Thoracic aorta (tissue), 2 donors: ENCODE measurements around the gene C5orf22. TPM values are rescaled to one million over a fixed set of nuclear protein-coding genes. Genes with fewer than 3 reads are reported as not detected.

Experiments used
- ATAC-seq: fragments of 150-250 bp; one replicate; pipeline ENCODE4 v1.8.0; 2017; ENCODE audit warnings: low read depth; ENCODE audit not compliant: insufficient number of reproducible peaks, low FRiP score
- DNase-seq: peaks from one replicate; pipeline ENCODE4 v3.0.0-alpha.2; 2020; ENCODE audit warnings: low spot score
- H3K27ac ChIP-seq, 2 donors: fragments of 200-600 bp; sonication (generic); 1 replicate in 1 of 2; 2 replicates in 1 of 2; pipeline ENCODE4 v1.5.1; 2016; ENCODE audit warnings: mild to moderate bottlenecking in 2 of 2, moderate library complexity in 2 of 2
- H3K27me3 ChIP-seq: fragments of 200-600 bp; sonication (generic); replicated peaks from 2 replicates; pipeline ENCODE4 v1.6.0; 2016; ENCODE audit warnings: mild to moderate bottlenecking; ENCODE audit not compliant: insufficient read depth
- H3K36me3 ChIP-seq: fragments of 200-600 bp; sonication (generic); one replicate; pipeline ENCODE4 v1.5.1; 2016
- H3K4me1 ChIP-seq, 2 donors: fragments of 200-600 bp; sonication (generic); 1 replicate in 1 of 2; 2 replicates in 1 of 2; pipeline versions ENCODE4 v1.5.1 to v1.6.0; 2016; ENCODE audit warnings: low read depth in 2 of 2, mild to moderate bottlenecking in 1 of 2; ENCODE audit not compliant: control insufficient read depth in 1 of 2
- H3K4me3 ChIP-seq: fragments of 200-600 bp; sonication (generic); 2 replicates; pipeline ENCODE4 v1.5.1; 2016; ENCODE audit warnings: mild to moderate bottlenecking
- H3K9me3 ChIP-seq: fragments of 200-600 bp; sonication (generic); 2 replicates; pipeline ENCODE4 v1.5.1; 2016
- CTCF ChIP-seq: fragments of 200-600 bp; sonication (generic); IDR thresholded peaks from one replicate; pipeline ENCODE4 v1.5.1; 2019; ENCODE audit warnings: antibody characterized with exemption
- total RNA-seq, 2 donors: library from RNA; depleted of rRNA; stranded (reverse); fragments of >200 nt; gene quantifications; one replicate each; pipeline versions ENCODE4 v1.1.0 to v1.2.3, GENCODE V29; 2016

C5orf22 gene
- total RNA-seq, 2 donors from 2014 or later, result 10.3 to 10.8 TPM

DNA sequence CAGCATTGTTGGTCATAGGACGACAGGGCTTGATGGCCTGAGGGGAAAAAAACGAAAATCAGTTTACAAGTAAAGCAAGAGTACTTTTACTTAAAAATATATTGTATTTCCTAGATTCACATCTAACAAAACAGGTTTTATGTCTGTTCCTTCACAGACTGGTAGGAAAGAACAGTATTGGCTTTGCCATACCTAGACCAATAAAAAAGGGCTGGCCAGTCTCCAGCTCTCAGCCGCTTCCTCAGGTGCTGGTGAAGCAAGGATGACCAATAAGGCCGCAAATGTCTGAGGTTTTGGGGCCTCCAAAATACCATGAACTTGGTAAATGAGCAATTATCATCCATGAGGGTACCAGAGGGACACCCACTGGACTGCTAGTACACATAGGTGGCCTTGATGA lies 36.8 kb upstream of the C5orf22 start:
- H3K4me1 ChIP-seq, result no peaks in the 10 kb centered on the region
- H3K4me3 ChIP-seq, result no peak overlapping the region
- no peaks in the 10 kb centered on the region for H3K27me3 ChIP-seq
- TF ChIP-seq CTCF, result no peak
- ATAC-seq (no peak), DNase-seq (no peak)
- peaks cover 51% of the 10 kb centered on the region for H3K36me3 ChIP-seq
- H3K9me3 ChIP-seq, result no peaks in the 10 kb centered on the region
- H3K27ac ChIP-seq, result no peak overlapping the region

GRCh38 chr5:31496301-31496700 lies 35.8 kb upstream of the C5orf22 start:
- peaks cover 59% of the 10 kb centered on the region for H3K36me3 ChIP-seq
- no peaks in the 10 kb centered on the region for H3K9me3 ChIP-seq
- no peaks in the 10 kb centered on the region for H3K4me1 ChIP-seq
- no peak overlapping the region for H3K27ac ChIP-seq
- no peak overlapping the region for H3K4me3 ChIP-seq
- H3K27me3 ChIP-seq, result no peaks in the 10 kb centered on the region
- DNase-seq (no peak), ATAC-seq (no peak)
- no peak for TF ChIP-seq CTCF

DNA sequence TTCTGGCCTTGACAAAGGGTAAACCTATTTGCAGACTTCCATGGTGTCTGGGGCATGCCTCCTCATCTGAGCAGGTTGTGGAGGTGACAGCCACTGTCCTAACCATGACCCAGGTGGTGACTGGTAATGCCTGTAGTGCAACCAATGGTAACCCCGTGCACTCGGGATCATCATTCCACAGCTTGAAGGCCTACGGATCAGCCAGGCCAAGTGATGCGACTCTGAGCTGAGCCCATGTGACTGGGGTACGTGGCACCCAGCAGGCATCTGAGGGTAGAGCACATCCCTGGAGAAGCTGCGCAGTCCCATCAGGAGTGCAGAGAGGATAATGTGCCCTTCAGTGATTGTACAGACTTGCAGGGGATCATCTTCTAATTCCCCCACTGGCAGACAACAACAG lies 35.2 kb upstream of the C5orf22 start:
- no peak for DNase-seq
- no peak for TF ChIP-seq CTCF
- no peak overlapping the region for H3K4me3 ChIP-seq
- H3K27me3 ChIP-seq, result no peaks in the 10 kb centered on the region
- no peaks in the 10 kb centered on the region for H3K4me1 ChIP-seq
- peaks cover 65% of the 10 kb centered on the region for H3K36me3 ChIP-seq
- no peak for ATAC-seq
- no peaks in the 10 kb centered on the region for H3K9me3 ChIP-seq
- H3K27ac ChIP-seq, result no peak overlapping the region

GRCh38 chr5:31500256-31500655 lies 31.8 kb upstream of the C5orf22 start:
- Histone ChIP-seq H3K27ac (no peak overlapping the region), H3K9me3 (no peaks in the 10 kb centered on the region), H3K4me1 (no peaks in the 10 kb centered on the region), H3K4me3 (no peak overlapping the region), H3K27me3 (no peaks in the 10 kb centered on the region), H3K36me3 (peaks cover 84% of the 10 kb centered on the region)
- no peak for TF ChIP-seq CTCF
- DNase-seq (no peak), ATAC-seq (no peak)

DNA sequence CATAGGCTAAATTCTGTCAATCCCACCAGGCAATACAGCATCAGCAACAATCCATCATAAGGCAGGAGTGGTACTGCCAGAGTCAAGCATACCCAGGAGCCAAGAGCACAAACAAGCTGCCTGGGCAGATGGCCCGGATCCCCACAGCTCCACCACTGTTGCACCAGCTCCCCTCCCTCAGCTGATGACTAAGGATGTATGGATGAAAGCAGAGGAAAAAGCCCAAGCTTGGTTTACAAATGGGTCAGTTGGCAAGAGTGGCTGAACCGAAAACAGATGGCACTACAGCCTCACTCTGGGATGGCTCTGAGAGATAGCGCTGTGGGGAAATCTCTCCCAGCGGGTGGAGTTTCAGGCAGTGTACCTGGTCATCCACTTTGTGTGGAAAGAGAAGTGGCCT lies 29.6 kb upstream of the C5orf22 start:
- DNase-seq, result no peak
- Histone ChIP-seq H3K36me3 (peaks cover 74% of the 10 kb centered on the region), H3K4me1 (no peaks in the 10 kb centered on the region), H3K4me3 (no peak overlapping the region), H3K27me3 (no peaks in the 10 kb centered on the region), H3K9me3 (no peaks in the 10 kb centered on the region), H3K27ac (no peak overlapping the region)
- no peak for ATAC-seq
- TF ChIP-seq CTCF, result no peak
